HepG2 (cell line): Measurements from ENCODE around the gene CUL9. TPM values are rescaled to one million over a fixed set of nuclear protein-coding genes. Genes with fewer than 3 reads are reported as not detected.
A peak's percentile ranks its signal among the peaks of the same experiment; 100 is the strongest.

Source experiments
- AGO1 ChIP-seq: fragments of 200-400 bp; formaldehyde crosslinking; IDR thresholded peaks from 2 replicates; pipeline ENCODE4 v1.6.1; 2017; ENCODE audit warnings: mild to moderate bottlenecking, low read depth, low read length, moderate library complexity; ENCODE audit not compliant: poor library complexity, severe bottlenecking
- AHR ChIP-seq: IDR thresholded peaks from 2 replicates; pipeline ENCODE4 v1.6.1; 2018; ENCODE audit warnings: missing genetic modification reagents, missing compliant biosample characterization
- CEBPG ChIP-seq: IDR thresholded peaks from 2 replicates; pipeline ENCODE4 v1.6.1; 2016
- CHD4 ChIP-seq: fragments of 200-600 bp; sonication (generic); IDR thresholded peaks from 2 replicates; pipeline ENCODE4 v1.7.0; 2017; ENCODE audit warnings: mild to moderate bottlenecking, low read length, borderline replicate concordance
- GTF2F1 ChIP-seq: fragments of 150-350 bp; IDR thresholded peaks from 2 replicates; pipeline ENCODE4 v1.6.1; 2014; ENCODE audit warnings: low read length
- HDAC1 ChIP-seq: sonication (generic); formaldehyde crosslinking; IDR thresholded peaks from 2 replicates; pipeline ENCODE4 v1.5.1; 2020; ENCODE audit warnings: mild to moderate bottlenecking, missing genetic modification reagents
- IKZF1 ChIP-seq: fragments of 450-650 bp; IDR thresholded peaks from 2 replicates; pipeline ENCODE4 v1.7.1; 2016
- KAT7 ChIP-seq: IDR thresholded peaks from 2 replicates; pipeline ENCODE4 v1.6.1; 2018; ENCODE audit warnings: borderline replicate concordance, missing compliant biosample characterization
- MEF2D ChIP-seq: sonication (generic); formaldehyde crosslinking; IDR thresholded peaks from 2 replicates; pipeline ENCODE4 v1.5.1; 2020; ENCODE audit warnings: mild to moderate bottlenecking, missing genetic modification reagents
- NBN ChIP-seq: fragments of 450-650 bp; conservative IDR thresholded peaks from 2 replicates; pipeline ENCODE4 v1.6.1; 2017
- PAF1 ChIP-seq: IDR thresholded peaks from 2 replicates; pipeline ENCODE4 v1.6.1; 2016; ENCODE audit warnings: missing genetic modification reagents, missing compliant biosample characterization
- PHF20 ChIP-seq: sonication (generic); formaldehyde crosslinking; IDR thresholded peaks from 2 replicates; pipeline ENCODE4 v1.5.0; 2020; ENCODE audit warnings: mild to moderate bottlenecking, missing genetic modification reagents
- SRSF1 ChIP-seq: fragments of 200-400 bp; formaldehyde crosslinking; optimal IDR thresholded peaks from 2 replicates; pipeline ENCODE3; 2017; ENCODE audit warnings: mild to moderate bottlenecking, low read depth, low read length, moderate library complexity
- XRCC5 ChIP-seq: fragments of 200-400 bp; formaldehyde crosslinking; optimal IDR thresholded peaks from 2 replicates; pipeline ENCODE3; 2017; ENCODE audit warnings: mild to moderate bottlenecking, low read length
- ZBTB20 ChIP-seq: sonication (generic); formaldehyde crosslinking; IDR thresholded peaks from 2 replicates; pipeline ENCODE4 v1.8.1; 2023; ENCODE audit warnings: missing genetic modification reagents, low read depth, mild to moderate bottlenecking, borderline replicate concordance
- ZMYM3 ChIP-seq: sonication (generic); formaldehyde crosslinking; IDR thresholded peaks from 2 replicates; pipeline ENCODE4 v1.5.1; 2020; ENCODE audit warnings: mild to moderate bottlenecking, missing genetic modification reagents
- ZNF350 ChIP-seq: sonication (generic); formaldehyde crosslinking; IDR thresholded peaks from 2 replicates; pipeline ENCODE4 v1.4.0; 2020; ENCODE audit warnings: mild to moderate bottlenecking, low read depth, missing genetic modification reagents, borderline replicate concordance
- ZNF605 ChIP-seq: sonication (generic); formaldehyde crosslinking; IDR thresholded peaks from 2 replicates; pipeline ENCODE4 v1.8.0; 2022; ENCODE audit warnings: mild to moderate bottlenecking, missing genetic modification reagents
- ZNF850 ChIP-seq: sonication (generic); formaldehyde crosslinking; conservative IDR thresholded peaks from 2 replicates; pipeline ENCODE4 v1.9.0; 2021; ENCODE audit warnings: mild to moderate bottlenecking, missing genetic modification reagents
- polyA plus RNA-seq, 8 experiments: library from polyadenylated mRNA; depleted of rRNA in 3 of 8; stranded (reverse) in 7 of 8; unstranded in 1 of 8; fragments of >200 nt; fragmentation: Illumina TruSeq in 4 of 8; extraction: Trizol in 4 of 8; gene quantifications; 2 replicates each; pipeline versions ENCODE4 v1.2.1 to v1.2.3, GENCODE V29; 2011 to 2016; ENCODE audit warnings: low read depth in 4 of 8, missing spikeins in 1 of 8, mixed read lengths in 1 of 8; ENCODE audit not compliant: insufficient read depth in 1 of 8
- total RNA-seq, 5 experiments: library from RNA; depleted of rRNA; stranded (reverse); fragments of >200 nt; fragmentation: Illumina TruSeq; extraction: Trizol; gene quantifications; 2 replicates each; pipeline ENCODE4 v1.2.3, GENCODE V29; 2016; ENCODE audit warnings: low read depth in 1 of 5
- TF ChIP-seq, protein P1 (sequence below): IDR thresholded peaks from 2 replicates; pipeline ENCODE4 v1.6.1; 2016; ENCODE audit warnings: missing genetic modification reagents, missing compliant biosample characterization
- TF ChIP-seq, protein P2 (sequence below): sonication (generic); formaldehyde crosslinking; IDR thresholded peaks from 2 replicates; pipeline ENCODE4 v1.8.0; 2022; ENCODE audit warnings: mild to moderate bottlenecking, missing genetic modification reagents
- TF ChIP-seq, protein P3 (sequence below): sonication (generic); formaldehyde crosslinking; IDR thresholded peaks from 2 replicates; pipeline ENCODE4 v1.4.0; 2020; ENCODE audit warnings: mild to moderate bottlenecking, missing genetic modification reagents
- TF ChIP-seq, protein P4 (sequence below): sonication (generic); formaldehyde crosslinking; IDR thresholded peaks from 2 replicates; pipeline ENCODE4 v1.4.0; 2020; ENCODE audit warnings: mild to moderate bottlenecking, missing genetic modification reagents
- TF ChIP-seq, protein P5 (sequence below): sonication (generic); formaldehyde crosslinking; conservative IDR thresholded peaks from 2 replicates; pipeline ENCODE4 v1.4.0; 2020; ENCODE audit warnings: mild to moderate bottlenecking, missing genetic modification reagents, moderate library complexity

CUL9 gene
- total and polyA plus RNA-seq, 2 of the 13 experiments (the other 11 are each of a cell fraction or from before 2014, with no cell fraction given) = 11.4 to 13.7 TPM

DNA sequence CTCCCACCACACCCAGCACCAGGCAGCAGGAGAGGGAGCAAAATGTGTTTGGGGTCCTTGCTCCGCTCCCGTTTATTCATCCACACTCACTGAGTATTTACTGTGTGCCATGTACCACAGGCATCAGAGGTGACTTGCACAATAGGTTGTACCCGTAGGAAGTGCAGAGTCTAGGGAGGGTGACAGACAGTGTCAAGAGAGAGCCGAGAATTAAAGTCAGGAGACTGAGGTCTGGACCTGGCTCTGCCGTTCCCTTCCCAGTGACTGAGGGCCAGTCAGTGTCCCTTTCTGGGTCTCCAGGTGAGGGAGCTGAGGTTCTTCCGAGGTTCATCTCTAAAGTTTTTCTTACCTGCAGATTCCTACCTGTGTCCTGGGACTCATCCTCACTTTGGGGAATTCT, 83.6 kb downstream of the CUL9 start (continued):
- TF ChIP-seq XRCC5 (no peak), AHR (CRISPR knock-in tag) (no peak), HDAC1 (CRISPR knock-in tag) (peak; percentile 64; the same call in 1 of the 2 replicates), IKZF1 (no peak), GTF2F1 (no peak), CEBPG (CRISPR knock-in tag) (peak; percentile 90), ZNF605 (CRISPR knock-in tag) (no peak), ZNF350 (CRISPR knock-in tag) (no peak), NBN (no peak), ZMYM3 (CRISPR knock-in tag) (no peak), MEF2D (CRISPR knock-in tag) (no peak), SRSF1 (no peak), ZBTB20 (CRISPR knock-in tag) (no peak), PHF20 (no peak), CHD4 (no peak), ZNF850 (CRISPR knock-in tag) (no peak), PAF1 (no peak), KAT7 (CRISPR knock-in tag) (peak; percentile 62; the same call in 1 of the 2 replicates), AGO1 (no peak)
- TF ChIP-seq, protein P1, sequence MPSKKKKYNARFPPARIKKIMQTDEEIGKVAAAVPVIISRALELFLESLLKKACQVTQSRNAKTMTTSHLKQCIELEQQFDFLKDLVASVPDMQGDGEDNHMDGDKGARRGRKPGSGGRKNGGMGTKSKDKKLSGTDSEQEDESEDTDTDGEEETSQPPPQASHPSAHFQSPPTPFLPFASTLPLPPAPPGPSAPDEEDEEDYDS = no peak
- TF ChIP-seq, protein P2, sequence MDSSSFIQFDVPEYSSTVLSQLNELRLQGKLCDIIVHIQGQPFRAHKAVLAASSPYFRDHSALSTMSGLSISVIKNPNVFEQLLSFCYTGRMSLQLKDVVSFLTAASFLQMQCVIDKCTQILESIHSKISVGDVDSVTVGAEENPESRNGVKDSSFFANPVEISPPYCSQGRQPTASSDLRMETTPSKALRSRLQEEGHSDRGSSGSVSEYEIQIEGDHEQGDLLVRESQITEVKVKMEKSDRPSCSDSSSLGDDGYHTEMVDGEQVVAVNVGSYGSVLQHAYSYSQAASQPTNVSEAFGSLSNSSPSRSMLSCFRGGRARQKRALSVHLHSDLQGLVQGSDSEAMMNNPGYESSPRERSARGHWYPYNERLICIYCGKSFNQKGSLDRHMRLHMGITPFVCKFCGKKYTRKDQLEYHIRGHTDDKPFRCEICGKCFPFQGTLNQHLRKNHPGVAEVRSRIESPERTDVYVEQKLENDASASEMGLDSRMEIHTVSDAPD = no peak
- TF ChIP-seq, protein P3, sequence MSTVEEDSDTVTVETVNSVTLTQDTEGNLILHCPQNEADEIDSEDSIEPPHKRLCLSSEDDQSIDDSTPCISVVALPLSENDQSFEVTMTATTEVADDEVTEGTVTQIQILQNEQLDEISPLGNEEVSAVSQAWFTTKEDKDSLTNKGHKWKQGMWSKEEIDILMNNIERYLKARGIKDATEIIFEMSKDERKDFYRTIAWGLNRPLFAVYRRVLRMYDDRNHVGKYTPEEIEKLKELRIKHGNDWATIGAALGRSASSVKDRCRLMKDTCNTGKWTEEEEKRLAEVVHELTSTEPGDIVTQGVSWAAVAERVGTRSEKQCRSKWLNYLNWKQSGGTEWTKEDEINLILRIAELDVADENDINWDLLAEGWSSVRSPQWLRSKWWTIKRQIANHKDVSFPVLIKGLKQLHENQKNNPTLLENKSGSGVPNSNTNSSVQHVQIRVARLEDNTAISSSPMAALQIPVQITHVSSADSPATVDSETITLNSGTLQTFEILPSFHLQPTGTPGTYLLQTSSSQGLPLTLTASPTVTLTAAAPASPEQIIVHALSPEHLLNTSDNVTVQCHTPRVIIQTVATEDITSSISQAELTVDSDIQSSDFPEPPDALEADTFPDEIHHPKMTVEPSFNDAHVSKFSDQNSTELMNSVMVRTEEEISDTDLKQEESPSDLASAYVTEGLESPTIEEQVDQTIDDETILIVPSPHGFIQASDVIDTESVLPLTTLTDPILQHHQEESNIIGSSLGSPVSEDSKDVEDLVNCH = no peak; the same call in 1 of the 2 replicates
- TF ChIP-seq, protein P4, sequence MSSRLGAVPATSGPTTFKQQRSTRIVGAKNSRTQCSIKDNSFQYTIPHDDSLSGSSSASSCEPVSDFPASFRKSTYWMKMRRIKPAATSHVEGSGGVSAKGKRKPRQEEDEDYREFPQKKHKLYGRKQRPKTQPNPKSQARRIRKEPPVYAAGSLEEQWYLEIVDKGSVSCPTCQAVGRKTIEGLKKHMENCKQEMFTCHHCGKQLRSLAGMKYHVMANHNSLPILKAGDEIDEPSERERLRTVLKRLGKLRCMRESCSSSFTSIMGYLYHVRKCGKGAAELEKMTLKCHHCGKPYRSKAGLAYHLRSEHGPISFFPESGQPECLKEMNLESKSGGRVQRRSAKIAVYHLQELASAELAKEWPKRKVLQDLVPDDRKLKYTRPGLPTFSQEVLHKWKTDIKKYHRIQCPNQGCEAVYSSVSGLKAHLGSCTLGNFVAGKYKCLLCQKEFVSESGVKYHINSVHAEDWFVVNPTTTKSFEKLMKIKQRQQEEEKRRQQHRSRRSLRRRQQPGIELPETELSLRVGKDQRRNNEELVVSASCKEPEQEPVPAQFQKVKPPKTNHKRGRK (CRISPR knock-in tag) = no peak
- TF ChIP-seq, protein P5, sequence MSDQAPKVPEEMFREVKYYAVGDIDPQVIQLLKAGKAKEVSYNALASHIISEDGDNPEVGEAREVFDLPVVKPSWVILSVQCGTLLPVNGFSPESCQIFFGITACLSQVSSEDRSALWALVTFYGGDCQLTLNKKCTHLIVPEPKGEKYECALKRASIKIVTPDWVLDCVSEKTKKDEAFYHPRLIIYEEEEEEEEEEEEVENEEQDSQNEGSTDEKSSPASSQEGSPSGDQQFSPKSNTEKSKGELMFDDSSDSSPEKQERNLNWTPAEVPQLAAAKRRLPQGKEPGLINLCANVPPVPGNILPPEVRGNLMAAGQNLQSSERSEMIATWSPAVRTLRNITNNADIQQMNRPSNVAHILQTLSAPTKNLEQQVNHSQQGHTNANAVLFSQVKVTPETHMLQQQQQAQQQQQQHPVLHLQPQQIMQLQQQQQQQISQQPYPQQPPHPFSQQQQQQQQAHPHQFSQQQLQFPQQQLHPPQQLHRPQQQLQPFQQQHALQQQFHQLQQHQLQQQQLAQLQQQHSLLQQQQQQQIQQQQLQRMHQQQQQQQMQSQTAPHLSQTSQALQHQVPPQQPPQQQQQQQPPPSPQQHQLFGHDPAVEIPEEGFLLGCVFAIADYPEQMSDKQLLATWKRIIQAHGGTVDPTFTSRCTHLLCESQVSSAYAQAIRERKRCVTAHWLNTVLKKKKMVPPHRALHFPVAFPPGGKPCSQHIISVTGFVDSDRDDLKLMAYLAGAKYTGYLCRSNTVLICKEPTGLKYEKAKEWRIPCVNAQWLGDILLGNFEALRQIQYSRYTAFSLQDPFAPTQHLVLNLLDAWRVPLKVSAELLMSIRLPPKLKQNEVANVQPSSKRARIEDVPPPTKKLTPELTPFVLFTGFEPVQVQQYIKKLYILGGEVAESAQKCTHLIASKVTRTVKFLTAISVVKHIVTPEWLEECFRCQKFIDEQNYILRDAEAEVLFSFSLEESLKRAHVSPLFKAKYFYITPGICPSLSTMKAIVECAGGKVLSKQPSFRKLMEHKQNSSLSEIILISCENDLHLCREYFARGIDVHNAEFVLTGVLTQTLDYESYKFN (CRISPR knock-in tag) = peak; percentile 35
